ENCODE measurements around the gene PTEN.

GRCh38 chr10:87827681-87828080 lies 35.7 kb upstream of the PTEN start:
- no peak for TF ChIP-seq CTCF (conservative IDR thresholded peaks at IDR 0.05; ENCODE audit: low read depth in 2 of 2)
- no peak for TF ChIP-seq EZH2 (IDR thresholded peaks at IDR 0.05; ENCODE audit: low read depth, unreplicated experiment)
- no peak for TF ChIP-seq POLR2AphosphoS5 (IDR thresholded peaks at IDR 0.05; ENCODE audit: low read depth)
- TF ChIP-seq EZH2phosphoT487 (IDR thresholded peaks at IDR 0.05; ENCODE audit: unreplicated experiment): no peak

All from GM23338 (cell line).